Cardiac muscle cell (in vitro differentiated cells and primary cell): ENCODE data around the gene CD52. TPM values are rescaled to one million over a fixed set of nuclear protein-coding genes. Genes with fewer than 3 reads are reported as not detected.

Source experiments
- DNase-seq, 2 donors: peaks; one replicate each; pipeline versions ENCODE4 v3.0.0 to v3.0.0-alpha.2; 2010 to 2017; ENCODE audit warnings: low read depth in 1 of 2, low spot score in 1 of 2
- H3K27ac ChIP-seq: fragments of 200-600 bp; sonication (generic); 2 replicates; pipeline ENCODE4 v1.5.1; 2016
- H3K27me3 ChIP-seq: fragments of 200-600 bp; sonication (generic); 2 replicates; pipeline ENCODE4 v1.6.0; 2016; ENCODE audit warnings: control low read depth
- H3K36me3 ChIP-seq: fragments of 200-600 bp; sonication (generic); 2 replicates; pipeline ENCODE4 v1.5.1; 2016; ENCODE audit warnings: control low read depth
- H3K4me1 ChIP-seq: fragments of 200-600 bp; sonication (generic); 2 replicates; pipeline ENCODE4 v1.8.1; 2017; ENCODE audit warnings: low read depth, mild to moderate bottlenecking, mixed run types
- H3K4me3 ChIP-seq: fragments of 200-600 bp; sonication (generic); 2 replicates; pipeline ENCODE4 v1.5.1; 2016; ENCODE audit warnings: mild to moderate bottlenecking
- H3K9me3 ChIP-seq: fragments of 200-600 bp; sonication (generic); 2 replicates; pipeline ENCODE4 v1.5.1; 2017; ENCODE audit warnings: low read depth, mild to moderate bottlenecking, control low read depth
- CTCF ChIP-seq: IDR thresholded peaks from 2 replicates; pipeline ENCODE4 v1.5.1; 2012; ENCODE audit warnings: low read depth, mild to moderate bottlenecking, low read length
- polyA plus RNA-seq: library from polyadenylated mRNA; unstranded; fragments of >200 nt; fragmentation: Nextera tagmentation; extraction: Ambion mirVana; gene quantifications from 2 replicates; pipeline ENCODE4 v1.2.1, GENCODE V29; 2016
- total RNA-seq: library from RNA; depleted of rRNA; stranded (reverse); fragments of >200 nt; gene quantifications from 2 replicates; pipeline ENCODE4 v1.2.3, GENCODE V29; 2016

CD52 gene
- total and polyA plus RNA-seq, 2 experiments from 2014 or later = 3.3 TPM; not detected in 1

- peaks cover 61% of the 10 kb centered on the region for H3K27me3 ChIP-seq
- DNase-seq = no peak
- H3K27ac ChIP-seq = no peak overlapping the region
- no peaks in the 10 kb centered on the region for H3K4me1 ChIP-seq
- no peaks in the 10 kb centered on the region for H3K36me3 ChIP-seq
- no peaks in the 10 kb centered on the region for H3K9me3 ChIP-seq
- peak overlapping the region; percentile 15 for H3K4me3 ChIP-seq
- TF ChIP-seq CTCF = no peak
Measured at GRCh38 chr1:26360807-26361604, 43.2 kb downstream of the CD52 start.

GRCh38 chr1:26361605-26362122 lies 43.9 kb downstream of the CD52 start:
- TF ChIP-seq CTCF = no peak
- no peak for DNase-seq
- H3K27me3 ChIP-seq = peaks cover 61% of the 10 kb centered on the region

GRCh38 chr1:26362331-26362730 lies 44.6 kb downstream of the CD52 start:
- Histone ChIP-seq H3K27ac (no peak overlapping the region), H3K36me3 (no peaks in the 10 kb centered on the region), H3K4me1 (no peaks in the 10 kb centered on the region), H3K9me3 (no peaks in the 10 kb centered on the region), H3K27me3 (peaks cover 54% of the 10 kb centered on the region), H3K4me3 (no peak overlapping the region)
- TF ChIP-seq CTCF = no peak
- DNase-seq = no peak

More at GRCh38 chr1:26361605-26362122, 43.9 kb downstream of the CD52 start:
- Histone ChIP-seq H3K4me3 (no peak overlapping the region), H3K9me3 (no peaks in the 10 kb centered on the region), H3K27ac (no peak overlapping the region), H3K4me1 (no peaks in the 10 kb centered on the region), H3K36me3 (no peaks in the 10 kb centered on the region)

GRCh38 chr1:26363549-26364448 lies 46.0 kb downstream of the CD52 start:
- no peaks in the 10 kb centered on the region for H3K4me1 ChIP-seq
- H3K9me3 ChIP-seq = no peaks in the 10 kb centered on the region
- H3K27me3 ChIP-seq = peaks cover 40% of the 10 kb centered on the region
- no peak overlapping the region for H3K4me3 ChIP-seq
- no peak overlapping the region for H3K27ac ChIP-seq
- DNase-seq = peak; percentile 84 to 92
- no peaks in the 10 kb centered on the region for H3K36me3 ChIP-seq
- TF ChIP-seq CTCF = peak; percentile 98

GRCh38 chr1:26364956-26365355 lies 47.2 kb downstream of the CD52 start:
- no peak for DNase-seq

More at GRCh38 chr1:26364956-26365355, 47.2 kb downstream of the CD52 start:
- H3K4me1 ChIP-seq = no peaks in the 10 kb centered on the region
- no peak for TF ChIP-seq CTCF
- H3K36me3 ChIP-seq = no peaks in the 10 kb centered on the region
- peaks cover 28% of the 10 kb centered on the region for H3K27me3 ChIP-seq
- no peak overlapping the region for H3K4me3 ChIP-seq
- H3K9me3 ChIP-seq = no peaks in the 10 kb centered on the region
- no peak overlapping the region for H3K27ac ChIP-seq
